ENCODE results near the gene KRTAP9-6.

DNA sequence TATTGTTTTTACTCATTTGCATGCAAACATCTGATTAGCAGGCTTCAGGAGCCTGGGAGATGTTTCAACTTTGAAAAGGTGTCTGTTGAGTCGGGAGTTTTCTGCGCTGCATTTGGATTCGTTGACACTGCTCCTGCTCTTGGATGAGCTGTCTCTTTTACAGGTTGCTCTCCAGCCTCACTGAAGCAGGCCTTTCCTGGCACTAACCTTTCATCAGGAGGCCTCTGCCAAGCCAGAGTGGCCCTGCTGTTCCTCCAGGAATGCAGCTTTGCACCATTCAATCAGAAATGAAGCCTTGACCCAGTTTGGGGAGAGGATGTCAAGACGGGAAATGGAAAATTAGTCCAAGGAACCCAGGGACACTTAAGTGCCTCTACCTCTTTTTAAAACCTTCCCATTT is 37.8 kb downstream of the KRTAP9-6 start:
- TF ChIP-seq, protein P1, sequence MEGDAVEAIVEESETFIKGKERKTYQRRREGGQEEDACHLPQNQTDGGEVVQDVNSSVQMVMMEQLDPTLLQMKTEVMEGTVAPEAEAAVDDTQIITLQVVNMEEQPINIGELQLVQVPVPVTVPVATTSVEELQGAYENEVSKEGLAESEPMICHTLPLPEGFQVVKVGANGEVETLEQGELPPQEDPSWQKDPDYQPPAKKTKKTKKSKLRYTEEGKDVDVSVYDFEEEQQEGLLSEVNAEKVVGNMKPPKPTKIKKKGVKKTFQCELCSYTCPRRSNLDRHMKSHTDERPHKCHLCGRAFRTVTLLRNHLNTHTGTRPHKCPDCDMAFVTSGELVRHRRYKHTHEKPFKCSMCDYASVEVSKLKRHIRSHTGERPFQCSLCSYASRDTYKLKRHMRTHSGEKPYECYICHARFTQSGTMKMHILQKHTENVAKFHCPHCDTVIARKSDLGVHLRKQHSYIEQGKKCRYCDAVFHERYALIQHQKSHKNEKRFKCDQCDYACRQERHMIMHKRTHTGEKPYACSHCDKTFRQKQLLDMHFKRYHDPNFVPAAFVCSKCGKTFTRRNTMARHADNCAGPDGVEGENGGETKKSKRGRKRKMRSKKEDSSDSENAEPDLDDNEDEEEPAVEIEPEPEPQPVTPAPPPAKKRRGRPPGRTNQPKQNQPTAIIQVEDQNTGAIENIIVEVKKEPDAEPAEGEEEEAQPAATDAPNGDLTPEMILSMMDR (IDR thresholded peaks at IDR 0.05) = no peak
- TF ChIP-seq POLR2A (IDR thresholded peaks at IDR 0.05) (no peak), POLR2AphosphoS5 (IDR thresholded peaks at IDR 0.05) (no peak), EP300 (IDR thresholded peaks at IDR 0.05) (no peak)

Data from suprapubic skin (tissue), 4 donors.